MM.1S (cell line): ENCODE results near the gene MSRB3.

Source experiments
- DNase-seq: peaks from one replicate; pipeline ENCODE4 v3.0.0-alpha.2; 2015
- H2AFZ ChIP-seq: fragments of 300-600 bp; sonication (generic); 2 replicates; pipeline ENCODE4 v1.6.0; 2016; ENCODE audit warnings: antibody characterized with exemption, low read length
- H3F3A ChIP-seq: fragments of 300-600 bp; sonication (generic); 2 replicates; pipeline ENCODE4 v1.6.1; 2016; ENCODE audit warnings: mild to moderate bottlenecking, antibody characterized with exemption, low read length, moderate library complexity, mixed read lengths; ENCODE audit not compliant: insufficient read depth
- H3K27ac ChIP-seq: fragments of 300-600 bp; sonication (generic); 2 replicates; pipeline ENCODE4 v1.5.1; 2016; ENCODE audit warnings: mild to moderate bottlenecking, low read length
- H3K27me3 ChIP-seq: fragments of 300-600 bp; sonication (generic); replicated peaks from 2 replicates; pipeline ENCODE4 v1.6.0; 2016; ENCODE audit warnings: low read length; ENCODE audit not compliant: insufficient read depth
- H3K36me3 ChIP-seq: fragments of 300-600 bp; sonication (generic); replicated peaks from 2 replicates; pipeline ENCODE4 v1.6.1; 2016; ENCODE audit warnings: mild to moderate bottlenecking, low read length, mixed read lengths; ENCODE audit not compliant: insufficient read depth
- H3K4me1 ChIP-seq: fragments of 300-600 bp; sonication (generic); 2 replicates; pipeline ENCODE4 v1.6.1; 2016; ENCODE audit warnings: low read length, mixed read lengths
- H3K4me2 ChIP-seq: fragments of 300-600 bp; sonication (generic); 2 replicates; pipeline ENCODE4 v1.6.0; 2016; ENCODE audit warnings: low read depth, low read length
- H3K4me3 ChIP-seq: fragments of 300-600 bp; sonication (generic); 2 replicates; pipeline ENCODE4 v1.5.1; 2016; ENCODE audit warnings: low read length, mixed read lengths
- H3K79me2 ChIP-seq: fragments of 300-600 bp; sonication (generic); 2 replicates; pipeline ENCODE4 v1.6.1; 2016; ENCODE audit warnings: mixed run types, low read length, mixed read lengths
- H3K9ac ChIP-seq: fragments of 300-600 bp; sonication (generic); 2 replicates; pipeline ENCODE4 v1.6.1; 2016; ENCODE audit warnings: low read length, mixed read lengths
- H3K9me2 ChIP-seq: fragments of 300-600 bp; sonication (generic); replicated peaks from 2 replicates; pipeline ENCODE4 v1.6.1; 2016; ENCODE audit warnings: mild to moderate bottlenecking, low read length, mixed read lengths; ENCODE audit not compliant: insufficient read depth
- H3K9me3 ChIP-seq: fragments of 300-600 bp; sonication (generic); replicated peaks from 2 replicates; pipeline ENCODE4 v1.6.1; 2016; ENCODE audit warnings: mild to moderate bottlenecking, low read length, mixed read lengths; ENCODE audit not compliant: insufficient read depth
- H4K20me1 ChIP-seq: fragments of 300-600 bp; sonication (generic); 2 replicates; pipeline ENCODE4 v1.6.1; 2016; ENCODE audit warnings: mild to moderate bottlenecking, low read length, moderate library complexity, mixed read lengths; ENCODE audit not compliant: insufficient read depth
- EZH2 ChIP-seq: fragments of 300-600 bp; sonication (generic); optimal IDR thresholded peaks from 2 replicates; pipeline ENCODE3; 2017; ENCODE audit warnings: low read depth, mild to moderate bottlenecking, antibody characterized with exemption, low read length, mixed read lengths
- EZH2phosphoT487 ChIP-seq: fragments of 300-600 bp; sonication (generic); IDR thresholded peaks from 2 replicates; pipeline ENCODE4 v1.6.1; 2018; ENCODE audit warnings: antibody characterized with exemption, low read length
- TF ChIP-seq, protein P1 (sequence below): fragments of 300-600 bp; sonication (generic); IDR thresholded peaks from 2 replicates; pipeline ENCODE4 v1.5.1; 2016; ENCODE audit warnings: antibody characterized with exemption, low read length, mixed read lengths

The MSRB3 gene

DNA sequence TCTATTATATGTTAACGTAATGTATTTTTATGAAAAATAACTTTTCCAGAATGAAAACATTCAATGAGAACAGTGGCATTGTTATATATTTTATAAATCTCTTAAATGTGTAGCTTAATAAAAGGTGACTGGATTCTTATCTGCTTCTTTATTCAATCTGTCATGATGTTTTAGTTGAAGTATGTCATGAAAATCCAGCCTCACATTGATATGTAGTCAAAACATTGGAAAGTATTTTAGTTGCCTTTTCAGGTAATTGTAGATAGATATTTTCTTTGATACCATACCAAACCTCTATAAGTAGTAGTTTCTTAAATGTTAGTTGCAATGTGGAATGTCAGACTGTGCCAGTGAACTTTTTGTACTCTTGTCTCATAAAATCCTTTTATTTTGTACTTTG lies 41.3 kb upstream of the MSRB3 start:
- TF ChIP-seq, protein P1, sequence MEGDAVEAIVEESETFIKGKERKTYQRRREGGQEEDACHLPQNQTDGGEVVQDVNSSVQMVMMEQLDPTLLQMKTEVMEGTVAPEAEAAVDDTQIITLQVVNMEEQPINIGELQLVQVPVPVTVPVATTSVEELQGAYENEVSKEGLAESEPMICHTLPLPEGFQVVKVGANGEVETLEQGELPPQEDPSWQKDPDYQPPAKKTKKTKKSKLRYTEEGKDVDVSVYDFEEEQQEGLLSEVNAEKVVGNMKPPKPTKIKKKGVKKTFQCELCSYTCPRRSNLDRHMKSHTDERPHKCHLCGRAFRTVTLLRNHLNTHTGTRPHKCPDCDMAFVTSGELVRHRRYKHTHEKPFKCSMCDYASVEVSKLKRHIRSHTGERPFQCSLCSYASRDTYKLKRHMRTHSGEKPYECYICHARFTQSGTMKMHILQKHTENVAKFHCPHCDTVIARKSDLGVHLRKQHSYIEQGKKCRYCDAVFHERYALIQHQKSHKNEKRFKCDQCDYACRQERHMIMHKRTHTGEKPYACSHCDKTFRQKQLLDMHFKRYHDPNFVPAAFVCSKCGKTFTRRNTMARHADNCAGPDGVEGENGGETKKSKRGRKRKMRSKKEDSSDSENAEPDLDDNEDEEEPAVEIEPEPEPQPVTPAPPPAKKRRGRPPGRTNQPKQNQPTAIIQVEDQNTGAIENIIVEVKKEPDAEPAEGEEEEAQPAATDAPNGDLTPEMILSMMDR: no peak
- TF ChIP-seq EZH2phosphoT487 (no peak), EZH2 (no peak)
- H3K79me2 ChIP-seq: peaks cover 46% of the 10 kb centered on the region
- peaks cover 2% of the 10 kb centered on the region; the same call in 1 of the 2 replicates for H3F3A ChIP-seq
- no peaks in the 10 kb centered on the region for H4K20me1 ChIP-seq
- no peaks in the 10 kb centered on the region for H3K27me3 ChIP-seq
- H3K9me3 ChIP-seq: no peaks in the 10 kb centered on the region
- no peak overlapping the region for H2AFZ ChIP-seq
- no peak for DNase-seq
- no peak overlapping the region for H3K27ac ChIP-seq
- peaks cover 1% of the 10 kb centered on the region for H3K4me1 ChIP-seq
- no peaks in the 10 kb centered on the region; the same call in 1 of the 2 replicates for H3K36me3 ChIP-seq
- H3K9ac ChIP-seq: no peak overlapping the region
- no peaks in the 10 kb centered on the region for H3K9me2 ChIP-seq
- no peak overlapping the region for H3K4me3 ChIP-seq
- no peak overlapping the region for H3K4me2 ChIP-seq

DNA sequence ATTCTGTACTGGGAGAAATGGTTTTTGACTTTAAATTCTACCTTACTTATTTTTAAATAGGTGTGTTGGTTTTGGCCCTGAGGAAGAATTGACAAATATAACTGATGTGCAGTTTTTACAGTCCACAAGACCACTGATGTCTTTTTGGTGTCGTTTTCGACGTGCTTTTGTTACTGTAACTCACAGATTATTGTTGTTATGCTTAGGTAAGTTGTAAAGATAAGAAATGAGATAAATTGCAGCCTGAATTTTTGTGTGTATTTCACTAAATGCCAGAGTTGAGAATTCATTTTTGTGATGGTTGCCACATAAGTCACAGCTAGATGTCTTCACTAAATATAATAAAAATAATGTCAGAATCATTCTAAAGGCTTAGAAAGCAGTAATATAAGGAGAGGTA lies 39.9 kb upstream of the MSRB3 start:
- no peaks in the 10 kb centered on the region for H3K4me1 ChIP-seq
- H3K9me3 ChIP-seq: no peaks in the 10 kb centered on the region
- H3F3A ChIP-seq: 0 out of 2 replicates have a peak, but pooled peaks cover 2% of the 10 kb centered on the region
- no peak overlapping the region for H2AFZ ChIP-seq
- no peak overlapping the region for H3K4me2 ChIP-seq
- H3K27ac ChIP-seq: no peak overlapping the region
- no peaks in the 10 kb centered on the region for H3K27me3 ChIP-seq
- no peak for DNase-seq
- no peaks in the 10 kb centered on the region for H3K9me2 ChIP-seq
- TF ChIP-seq EZH2 (no peak), EZH2phosphoT487 (no peak)
- TF ChIP-seq, protein P1: no peak
- H3K9ac ChIP-seq: no peak overlapping the region
- no peak overlapping the region for H3K4me3 ChIP-seq
- no peaks in the 10 kb centered on the region; the same call in 1 of the 2 replicates for H3K36me3 ChIP-seq
- no peaks in the 10 kb centered on the region for H4K20me1 ChIP-seq
- H3K79me2 ChIP-seq: peaks cover 34% of the 10 kb centered on the region

DNA sequence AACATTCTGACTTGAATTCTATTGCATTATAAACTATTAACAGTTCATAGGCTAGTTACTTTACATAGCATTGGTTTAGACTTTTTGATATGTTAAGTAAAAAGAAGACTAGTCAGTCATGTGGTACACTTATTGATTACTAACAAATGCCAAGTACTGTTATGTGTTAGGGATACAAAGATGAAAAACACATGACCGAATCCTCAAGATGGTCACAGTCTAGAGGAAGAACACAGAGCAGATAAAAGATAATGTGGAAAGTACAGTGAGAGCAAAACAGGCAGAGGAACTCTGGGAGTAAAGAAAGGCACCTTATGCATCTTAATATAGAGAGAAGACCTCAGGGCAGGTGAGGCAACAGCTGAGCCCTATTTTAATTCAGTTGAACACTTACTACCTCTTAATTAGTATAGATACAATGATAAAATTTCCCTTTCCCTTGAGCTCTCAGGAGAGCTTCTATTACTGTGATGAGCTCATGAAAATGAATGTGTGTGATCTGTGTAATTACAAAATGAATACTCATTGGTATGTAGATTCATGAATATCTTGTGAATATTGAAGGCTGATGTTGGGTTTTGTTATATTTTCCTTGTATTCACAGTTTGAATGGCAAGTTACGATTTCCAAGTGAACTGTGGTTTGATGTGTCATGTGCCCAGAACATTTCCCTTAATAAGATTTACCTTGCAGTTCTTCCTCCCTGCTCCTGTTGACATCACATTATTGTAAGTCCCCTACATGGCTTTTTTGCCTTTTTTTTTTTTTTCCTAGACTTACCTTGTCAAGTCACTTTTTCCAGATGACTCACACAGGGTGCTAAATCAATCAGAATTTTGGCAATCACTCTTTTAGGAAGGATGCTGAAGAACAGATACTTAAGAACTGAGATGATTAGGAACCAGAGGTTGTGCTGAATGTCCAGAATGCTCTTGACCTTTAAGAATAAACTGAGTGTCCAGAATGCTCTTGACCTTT lies 29.5 kb upstream of the MSRB3 start:
- Histone ChIP-seq H3K9ac (no peak overlapping the region), H4K20me1 (no peaks in the 10 kb centered on the region), H2AFZ (no peak overlapping the region), H3K9me3 (no peaks in the 10 kb centered on the region), H3F3A (no peaks in the 10 kb centered on the region), H3K36me3 (no peaks in the 10 kb centered on the region; the same call in 1 of the 2 replicates), H3K27ac (no peak overlapping the region), H3K27me3 (no peaks in the 10 kb centered on the region), H3K79me2 (no peaks in the 10 kb centered on the region), H3K9me2 (no peaks in the 10 kb centered on the region), H3K4me1 (no peaks in the 10 kb centered on the region), H3K4me3 (no peak overlapping the region), H3K4me2 (no peak overlapping the region)
- TF ChIP-seq EZH2: no peak
- TF ChIP-seq, protein P1: no peak
- no peak for TF ChIP-seq EZH2phosphoT487
- DNase-seq: no peak
